Mucosa of gallbladder (tissue), 1 donor: ENCODE data around the gene HOXD11. TPM values are rescaled to one million over a fixed set of nuclear protein-coding genes. Genes with fewer than 3 reads are reported as not detected.

Experiments
- DNase-seq: peaks from one replicate; pipeline ENCODE4 v3.0.0-alpha.2; 2020; ENCODE audit warnings: low spot score
- total RNA-seq: library from RNA; stranded (reverse); gene quantifications from one replicate; pipeline ENCODE4 v1.2.1, GENCODE V29; 2021
- donor health status: DM: no; HTN: no; CAD: no.

Gene HOXD11
- total RNA-seq, 1 donor from 2014 or later: not detected

DNA sequence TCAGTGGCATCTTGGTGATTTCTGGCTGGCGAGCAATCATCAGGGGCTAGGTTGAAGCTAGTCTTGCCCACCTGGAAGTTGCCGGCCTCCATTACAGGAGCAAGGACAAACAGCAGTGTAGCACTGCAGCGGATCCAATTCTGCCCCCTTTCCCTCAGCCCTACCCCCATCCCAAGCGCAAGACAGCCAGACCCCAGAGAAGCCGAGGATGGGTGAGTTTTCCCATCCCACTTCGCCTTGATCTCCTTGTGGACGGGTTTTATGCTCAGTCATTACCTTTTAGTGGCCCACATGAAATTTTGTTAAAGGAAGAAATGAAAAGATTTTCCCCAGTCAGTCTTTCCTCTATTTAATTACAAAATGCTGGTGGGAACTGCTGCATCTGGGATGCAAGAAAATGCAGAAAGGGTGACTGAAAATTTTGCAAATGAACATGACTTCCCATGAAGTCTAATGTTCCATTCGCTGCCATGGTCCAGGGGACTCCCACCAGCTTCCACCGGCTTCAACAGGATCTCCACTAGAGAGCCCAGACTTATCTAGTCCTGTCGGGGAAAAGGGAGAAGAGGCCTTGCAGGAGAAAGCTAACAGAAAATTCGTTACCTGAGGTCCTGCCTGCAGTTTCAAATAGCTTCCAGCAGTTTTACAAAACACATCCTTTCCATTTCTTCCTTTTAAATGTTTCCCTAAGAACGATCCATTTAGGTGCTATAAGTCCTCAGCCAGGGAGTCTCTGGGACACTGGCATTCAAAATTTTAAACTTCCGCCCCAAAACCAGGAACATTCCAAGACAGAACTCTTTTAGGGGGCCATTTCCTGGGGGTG lies 13.5 kb downstream of the HOXD11 start:
- no peak for DNase-seq

DNA sequence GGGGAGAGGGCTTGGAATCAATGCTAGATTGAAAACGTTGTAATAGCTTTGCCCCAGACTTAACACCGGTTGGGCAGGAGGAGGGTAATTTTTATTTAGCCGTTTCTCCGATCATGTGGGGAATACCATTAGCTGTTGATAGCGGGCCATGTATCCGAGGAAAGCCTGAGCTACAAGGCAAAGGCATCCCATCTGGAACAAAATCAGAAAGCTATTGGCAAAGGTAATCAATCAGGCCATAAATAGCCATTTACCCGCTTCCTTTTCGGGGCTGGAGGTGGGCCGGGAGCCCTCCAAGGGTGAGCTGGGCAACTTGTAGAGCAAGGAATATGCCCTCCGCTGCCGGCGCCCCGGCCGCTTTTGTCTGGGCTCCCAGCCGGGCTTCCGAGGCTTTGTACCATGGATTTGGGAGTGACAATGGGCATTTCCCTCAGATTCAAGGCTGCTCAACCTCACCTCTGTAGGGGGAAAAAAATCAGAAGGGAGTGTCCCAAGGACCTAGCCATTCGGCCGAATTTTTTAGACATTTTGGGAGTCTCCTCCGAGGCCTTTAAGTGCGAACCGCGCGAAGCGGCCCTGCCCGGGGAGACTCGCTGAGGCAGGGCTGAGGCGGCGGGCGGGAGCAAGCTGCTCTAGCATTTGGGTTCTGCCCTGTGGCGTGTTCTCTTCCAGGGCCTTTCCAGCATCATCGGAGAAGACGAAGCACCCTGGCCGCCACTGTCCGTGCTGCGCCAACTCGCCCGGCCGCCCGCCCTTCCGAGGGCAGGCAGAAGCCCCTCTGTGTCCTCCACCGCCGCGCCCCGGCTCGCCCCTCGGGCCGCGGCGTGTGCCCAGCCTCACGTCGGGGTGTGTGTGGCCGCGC lies 14.3 kb downstream of the HOXD11 start:
- DNase-seq: no peak

DNA sequence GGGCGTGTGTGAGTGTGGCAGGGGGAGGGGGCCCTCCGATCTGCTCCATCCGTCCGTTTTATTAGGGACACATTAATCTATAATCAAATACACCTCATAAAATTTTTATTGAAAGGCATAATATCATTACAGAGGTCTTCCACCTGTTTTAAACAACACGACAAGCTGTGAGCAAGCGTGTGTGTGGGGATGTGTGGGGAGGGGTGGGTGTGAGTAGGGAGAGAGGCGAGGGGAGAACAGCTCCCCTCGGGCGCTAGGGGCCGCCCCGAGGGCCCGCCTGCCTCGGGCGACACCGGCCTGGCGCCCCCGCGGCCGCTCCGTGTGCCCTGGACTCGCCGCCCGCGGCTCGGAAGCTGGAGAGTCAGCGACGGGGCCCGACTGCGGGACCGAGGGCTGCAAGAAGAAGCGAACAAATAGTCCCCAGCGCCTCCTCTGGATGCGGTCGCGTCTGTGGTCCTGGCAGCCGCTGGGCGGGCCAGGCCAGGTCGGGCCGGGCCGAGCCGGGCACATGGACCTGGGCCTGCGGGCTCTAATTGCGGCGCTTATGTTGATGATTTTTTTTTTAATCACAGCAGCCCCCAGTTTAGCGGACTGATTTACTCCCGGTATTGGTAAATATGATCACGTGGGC lies 15.1 kb downstream of the HOXD11 start:
- DNase-seq: no peak

DNA sequence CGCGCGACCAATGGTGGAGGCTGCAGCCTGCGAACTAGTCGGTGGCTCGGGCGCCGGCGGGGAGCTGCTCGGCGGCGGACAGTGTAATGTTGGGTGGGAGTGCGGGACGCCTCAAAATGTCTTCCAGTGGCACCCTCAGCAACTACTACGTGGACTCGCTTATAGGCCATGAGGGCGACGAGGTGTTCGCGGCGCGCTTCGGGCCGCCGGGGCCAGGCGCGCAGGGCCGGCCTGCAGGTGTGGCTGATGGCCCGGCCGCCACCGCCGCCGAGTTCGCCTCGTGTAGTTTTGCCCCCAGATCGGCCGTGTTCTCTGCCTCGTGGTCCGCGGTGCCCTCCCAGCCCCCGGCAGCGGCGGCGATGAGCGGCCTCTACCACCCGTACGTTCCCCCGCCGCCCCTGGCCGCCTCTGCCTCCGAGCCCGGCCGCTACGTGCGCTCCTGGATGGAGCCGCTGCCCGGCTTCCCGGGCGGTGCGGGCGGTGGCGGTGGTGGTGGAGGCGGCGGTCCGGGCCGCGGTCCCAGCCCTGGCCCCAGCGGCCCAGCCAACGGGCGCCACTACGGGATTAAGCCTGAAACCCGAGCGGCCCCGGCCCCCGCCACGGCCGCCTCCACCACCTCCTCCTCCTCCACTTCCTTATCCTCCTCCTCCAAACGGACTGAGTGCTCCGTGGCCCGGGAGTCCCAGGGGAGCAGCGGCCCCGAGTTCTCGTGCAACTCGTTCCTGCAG lies 15.8 kb downstream of the HOXD11 start, which contains the start of gene HOXD9:
Gene HOXD9, plus strand, starts transcription at position 37 of the 728 bp plus-strand sequence. Its CDS starts 50 bp downstream, at position 87.
- no peak for DNase-seq

DNA sequence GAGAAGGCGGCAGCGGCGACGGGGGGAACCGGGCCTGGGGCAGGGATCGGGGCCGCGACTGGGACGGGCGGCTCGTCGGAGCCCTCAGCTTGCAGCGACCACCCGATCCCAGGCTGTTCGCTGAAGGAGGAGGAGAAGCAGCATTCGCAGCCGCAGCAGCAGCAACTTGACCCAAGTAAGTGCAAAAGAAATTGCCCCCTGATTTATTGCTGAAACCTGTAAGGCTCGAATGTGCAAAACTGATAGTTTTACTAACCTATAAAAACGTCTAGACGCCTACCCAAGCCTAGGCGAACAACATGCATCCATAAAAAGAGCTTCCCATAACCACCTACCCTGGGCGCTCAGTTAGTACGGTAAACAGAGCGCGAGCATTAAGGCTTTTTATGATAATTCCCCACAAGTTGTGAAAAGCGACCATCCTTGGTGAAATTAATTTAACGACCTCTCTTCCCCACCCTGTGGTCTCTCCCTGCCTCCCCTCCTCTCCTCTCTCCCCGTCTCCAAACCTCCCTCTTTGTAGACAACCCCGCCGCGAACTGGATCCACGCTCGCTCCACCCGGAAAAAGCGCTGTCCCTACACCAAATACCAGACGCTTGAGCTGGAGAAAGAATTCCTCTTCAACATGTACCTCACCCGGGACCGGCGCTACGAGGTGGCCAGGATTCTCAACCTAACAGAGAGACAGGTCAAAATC lies 16.5 kb downstream of the HOXD11 start:
- no peak for DNase-seq

DNA sequence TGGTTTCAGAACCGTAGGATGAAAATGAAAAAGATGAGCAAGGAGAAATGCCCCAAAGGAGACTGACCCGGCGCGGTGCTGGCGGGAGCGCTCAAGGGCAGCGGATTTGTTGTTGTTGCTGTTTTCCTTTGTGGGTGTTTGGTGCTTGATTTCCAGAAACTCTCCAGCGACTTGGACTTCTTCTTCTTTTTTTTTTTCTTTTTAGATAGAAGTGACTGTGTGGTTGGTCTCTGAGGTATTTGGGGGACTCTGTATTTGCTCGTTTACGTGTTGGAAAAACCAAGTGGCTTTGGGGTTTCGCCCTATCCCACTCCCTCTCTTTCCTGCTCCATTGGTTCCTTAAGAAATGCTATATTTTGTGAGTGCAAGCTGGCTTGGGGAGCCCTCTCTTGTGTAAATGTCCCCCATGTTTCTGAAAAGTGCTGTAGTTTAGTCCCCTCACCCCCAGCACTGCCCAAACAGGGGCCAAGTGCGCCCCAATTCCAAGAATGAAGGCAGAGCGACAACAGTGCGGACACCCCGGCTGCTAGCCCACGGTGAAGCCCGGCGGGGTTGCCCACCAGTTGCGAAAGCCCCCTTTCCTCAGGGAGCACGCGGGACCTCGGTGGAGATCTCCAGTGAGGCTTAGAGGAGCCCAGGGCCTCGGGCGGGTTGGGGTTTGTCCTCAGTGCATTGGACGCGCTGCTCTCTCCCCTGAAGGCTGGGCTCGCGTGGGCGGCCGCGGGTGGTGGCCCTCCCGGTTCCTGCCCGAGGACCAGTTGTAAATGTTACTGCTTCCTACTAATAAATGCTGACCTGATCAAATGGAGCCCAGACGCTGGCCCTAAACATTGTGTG lies 17.2 kb downstream of the HOXD11 start:
- DNase-seq: no peak

DNA sequence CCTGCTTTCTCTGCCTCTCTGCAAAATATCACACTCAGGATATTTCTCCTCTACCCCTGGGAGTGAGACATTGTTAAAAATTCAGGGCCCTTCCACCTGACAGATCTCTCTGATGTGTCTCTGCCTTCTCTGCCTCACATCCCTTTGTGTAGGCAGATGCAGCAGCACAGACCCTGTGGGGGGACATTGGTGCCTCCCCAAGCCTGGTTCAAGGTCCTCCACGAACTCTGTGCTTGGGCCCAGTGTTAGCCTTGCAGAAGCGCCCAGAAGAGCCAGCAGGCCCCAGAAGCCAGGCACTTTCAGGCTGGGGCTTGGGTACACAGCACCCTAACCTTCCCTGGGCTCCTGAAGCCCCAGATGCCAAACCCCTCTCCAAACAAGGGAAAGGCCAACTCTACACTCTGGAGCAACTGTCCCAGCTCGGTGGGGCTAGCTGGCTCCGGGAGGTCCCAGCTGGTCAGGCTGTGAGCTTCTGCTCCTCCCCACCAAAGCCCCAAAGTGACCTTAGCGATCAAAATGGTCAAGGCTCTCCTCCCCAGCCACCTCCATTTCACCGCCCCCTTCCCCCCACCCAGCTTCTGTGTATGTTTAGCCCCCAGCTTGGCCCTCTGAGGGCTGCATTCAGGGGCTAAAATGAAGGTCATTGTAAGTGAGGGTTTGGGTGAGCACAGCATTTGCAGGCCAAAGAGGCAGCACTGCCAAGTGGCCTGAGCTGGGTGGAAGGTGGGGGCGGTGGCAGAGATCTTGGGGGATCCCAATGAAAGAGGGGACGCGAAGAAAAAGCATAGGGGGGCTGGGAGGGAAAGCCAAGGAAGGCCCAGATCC lies 18.1 kb downstream of the HOXD11 start:
- DNase-seq: no peak

DNA sequence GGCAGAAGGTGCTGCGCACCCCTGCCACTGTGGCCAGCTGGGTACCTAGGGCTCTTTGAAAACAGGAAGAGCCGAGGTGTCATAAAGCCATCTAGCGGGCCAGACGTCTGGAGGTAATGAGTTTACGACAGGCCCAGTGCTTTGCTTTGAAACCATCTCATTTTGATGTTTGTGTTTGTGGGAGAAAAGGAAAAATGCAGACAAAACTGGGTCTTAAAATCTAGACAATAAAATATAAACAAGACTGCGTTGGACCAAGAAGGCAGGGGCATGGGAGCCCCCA lies 18.6 kb downstream of the HOXD11 start:
- no peak for DNase-seq

DNA sequence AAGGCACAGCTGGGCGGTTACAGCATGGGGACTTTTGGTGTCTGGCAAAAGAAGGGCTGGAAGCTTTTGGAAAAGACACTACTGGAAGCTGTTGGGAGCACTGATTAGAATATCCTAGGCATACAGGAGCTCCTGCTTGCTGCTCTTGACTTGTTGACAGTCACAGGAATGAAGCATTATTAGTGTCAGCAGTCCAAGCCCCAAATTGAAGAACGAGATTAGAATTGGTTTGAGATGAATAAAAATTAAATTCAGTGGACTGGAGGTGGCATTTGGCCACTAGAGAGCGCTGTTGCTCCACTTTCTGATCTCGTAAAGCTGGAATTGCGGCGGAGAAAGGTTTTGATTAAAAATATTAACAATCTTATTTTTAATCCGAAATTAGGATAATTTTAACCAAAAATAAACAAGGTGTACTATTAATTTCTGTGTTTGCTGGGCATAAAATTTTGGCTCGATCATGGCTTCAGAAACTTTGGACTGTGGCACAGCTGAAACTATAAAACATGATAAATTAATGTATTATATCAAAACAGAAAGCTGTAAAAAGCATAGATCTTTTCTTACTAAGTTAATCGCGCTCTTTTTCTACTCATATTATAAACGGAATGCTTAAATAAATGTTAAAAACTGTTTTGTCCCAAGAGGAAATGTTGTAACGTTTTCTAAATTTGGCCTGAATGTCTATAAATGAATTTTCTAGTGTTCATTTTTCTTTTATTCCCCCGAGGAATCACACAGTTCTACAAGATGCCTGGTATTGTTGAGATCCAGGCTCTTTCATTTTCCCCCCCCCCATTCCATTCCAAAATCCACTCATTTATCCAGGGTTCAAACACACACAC lies 20.1 kb downstream of the HOXD11 start:
- DNase-seq: peak; percentile 73

DNA sequence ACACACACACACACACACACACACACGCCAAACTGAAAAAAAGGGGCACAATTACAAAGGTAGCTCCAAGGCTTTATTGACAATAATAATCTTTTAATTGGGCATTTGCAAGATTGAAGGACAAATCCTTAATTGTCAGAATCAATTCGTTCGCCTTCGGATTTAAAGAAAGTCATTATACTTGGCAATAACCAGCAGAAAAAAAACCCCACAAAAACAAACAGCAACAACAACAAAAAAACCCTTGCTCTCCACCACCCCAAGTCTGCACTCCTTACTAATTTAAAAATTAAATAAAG lies 20.6 kb downstream of the HOXD11 start:
- no peak for DNase-seq

DNA sequence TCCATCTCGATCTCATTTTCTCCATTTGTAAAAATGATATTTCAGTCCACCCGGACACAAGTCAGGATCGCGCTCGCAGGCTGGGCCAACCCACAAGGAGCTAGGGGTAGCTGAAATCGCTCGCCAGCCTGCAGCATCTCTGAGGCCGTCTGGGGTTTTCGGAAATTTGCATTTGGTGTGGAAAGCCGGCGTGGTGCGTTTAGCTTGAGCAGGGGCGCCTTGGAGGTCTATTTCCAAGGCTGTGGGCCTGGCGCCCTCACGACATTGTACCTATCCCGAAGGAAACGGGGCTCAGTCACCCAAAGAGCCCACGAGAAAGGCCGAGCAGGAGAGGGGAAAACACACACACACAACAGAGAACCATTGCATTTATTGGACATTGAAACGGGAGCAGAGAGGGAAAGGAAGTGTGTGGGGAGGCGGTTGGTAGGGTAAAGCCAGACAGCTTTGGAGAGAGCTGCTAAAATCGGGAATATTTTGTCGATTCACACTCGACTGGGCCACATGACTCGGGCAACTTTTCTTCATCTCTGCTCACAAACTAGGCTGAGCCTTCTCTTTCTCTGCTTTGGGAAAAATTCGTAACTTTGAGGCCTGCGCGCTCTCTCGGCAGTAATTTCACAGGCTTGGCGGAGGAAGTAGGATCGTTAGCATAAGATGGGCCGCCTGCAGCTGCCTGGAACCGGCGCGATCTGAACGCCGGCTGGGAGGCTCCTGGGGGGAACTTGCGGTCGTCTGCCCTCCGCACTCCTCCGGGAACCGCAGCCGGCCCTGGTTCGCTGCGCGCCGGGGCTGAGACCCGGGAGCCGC lies 21.3 kb downstream of the HOXD11 start:
- no peak for DNase-seq

DNA sequence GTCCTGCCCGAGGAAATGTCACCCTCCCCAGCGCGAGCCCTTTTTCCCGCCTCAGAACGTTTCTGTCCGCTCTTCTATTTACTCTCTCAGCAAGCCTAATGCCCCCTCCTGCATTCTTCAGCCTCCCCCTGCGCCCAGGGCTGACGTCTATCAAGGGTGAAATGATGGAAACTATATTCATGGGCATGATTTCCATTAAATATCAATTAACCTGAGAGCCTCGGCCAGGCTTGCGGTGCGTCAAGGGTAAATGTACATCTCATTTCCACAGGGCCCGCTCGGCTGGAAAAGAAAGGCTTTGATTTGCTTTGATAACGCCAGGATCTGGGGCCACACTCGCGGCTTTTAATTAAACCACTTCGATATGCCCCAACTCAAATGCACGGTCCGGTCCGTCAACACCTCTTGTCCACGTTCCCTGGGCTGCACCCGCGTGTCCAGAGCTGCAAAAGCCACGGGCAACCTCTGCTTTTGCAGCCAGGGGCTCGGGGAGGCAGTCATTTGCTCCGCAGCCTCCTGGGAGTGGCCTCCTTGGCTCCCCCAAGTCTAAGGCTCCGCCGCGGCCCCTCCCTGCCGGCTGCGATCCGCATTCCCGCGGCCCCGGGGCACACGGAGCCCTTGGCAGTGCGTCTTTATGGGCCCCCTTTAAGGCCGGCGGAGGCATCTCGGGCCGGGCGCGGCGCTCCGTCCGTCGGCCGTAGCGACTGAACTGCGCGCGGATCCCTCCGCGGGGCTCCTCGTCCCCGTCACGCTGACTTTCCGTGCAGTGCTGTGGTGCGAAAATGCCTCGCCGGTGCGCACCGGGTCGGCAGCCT lies 22.1 kb downstream of the HOXD11 start, which contains the start of gene HOXD8:
Gene HOXD8, plus strand, starts transcription at position 724 of the 815 bp plus-strand sequence. CDS start 662 bp downstream, outside the sequence.
- DNase-seq: no peak

DNA sequence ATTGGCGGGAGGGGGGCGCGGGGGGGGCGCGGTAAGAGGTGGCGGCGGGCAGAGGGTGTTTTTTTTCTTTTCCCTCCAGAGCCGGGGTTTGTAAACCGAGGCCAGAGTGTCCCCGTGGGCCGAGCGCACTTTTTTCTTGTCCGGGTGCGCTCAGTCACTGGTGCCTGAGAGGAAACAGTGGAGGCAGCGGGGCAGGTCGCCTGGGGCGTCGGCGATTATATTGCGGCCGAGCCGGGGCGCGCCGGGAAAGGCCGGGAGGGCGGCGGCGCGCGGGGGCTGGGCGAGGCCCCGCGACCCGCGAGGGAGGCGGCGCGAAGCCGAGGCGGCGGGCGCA lies 22.7 kb downstream of the HOXD11 start:
- no peak for DNase-seq

DNA sequence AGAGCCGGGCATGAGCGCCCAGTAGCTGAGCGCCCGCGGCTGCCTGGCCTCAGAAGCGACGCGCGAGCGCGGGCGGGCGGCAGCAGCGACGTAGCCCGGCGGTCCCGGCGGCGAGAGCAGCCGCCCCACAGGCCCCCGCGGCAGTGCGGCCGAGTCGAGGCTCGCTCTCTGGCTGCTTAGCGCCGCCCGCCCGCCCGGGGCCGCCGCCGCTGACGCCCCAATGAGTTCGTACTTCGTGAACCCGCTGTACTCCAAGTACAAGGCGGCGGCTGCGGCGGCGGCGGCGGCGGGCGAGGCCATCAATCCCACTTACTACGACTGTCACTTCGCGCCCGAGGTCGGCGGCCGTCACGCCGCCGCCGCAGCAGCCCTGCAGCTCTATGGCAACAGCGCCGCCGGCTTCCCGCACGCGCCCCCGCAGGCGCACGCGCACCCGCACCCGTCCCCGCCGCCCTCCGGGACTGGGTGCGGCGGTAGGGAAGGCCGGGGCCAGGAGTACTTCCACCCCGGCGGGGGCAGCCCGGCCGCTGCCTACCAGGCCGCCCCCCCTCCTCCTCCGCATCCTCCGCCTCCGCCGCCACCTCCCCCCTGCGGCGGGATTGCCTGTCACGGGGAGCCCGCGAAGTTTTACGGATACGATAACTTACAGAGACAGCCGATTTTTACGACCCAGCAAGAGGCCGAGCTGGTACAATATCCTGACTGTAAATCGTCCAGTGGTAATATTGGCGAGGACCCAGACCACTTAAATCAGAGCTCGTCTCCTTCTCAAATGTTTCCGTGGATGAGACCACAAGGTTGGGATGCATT lies 23.3 kb downstream of the HOXD11 start:
- no peak for DNase-seq

DNA sequence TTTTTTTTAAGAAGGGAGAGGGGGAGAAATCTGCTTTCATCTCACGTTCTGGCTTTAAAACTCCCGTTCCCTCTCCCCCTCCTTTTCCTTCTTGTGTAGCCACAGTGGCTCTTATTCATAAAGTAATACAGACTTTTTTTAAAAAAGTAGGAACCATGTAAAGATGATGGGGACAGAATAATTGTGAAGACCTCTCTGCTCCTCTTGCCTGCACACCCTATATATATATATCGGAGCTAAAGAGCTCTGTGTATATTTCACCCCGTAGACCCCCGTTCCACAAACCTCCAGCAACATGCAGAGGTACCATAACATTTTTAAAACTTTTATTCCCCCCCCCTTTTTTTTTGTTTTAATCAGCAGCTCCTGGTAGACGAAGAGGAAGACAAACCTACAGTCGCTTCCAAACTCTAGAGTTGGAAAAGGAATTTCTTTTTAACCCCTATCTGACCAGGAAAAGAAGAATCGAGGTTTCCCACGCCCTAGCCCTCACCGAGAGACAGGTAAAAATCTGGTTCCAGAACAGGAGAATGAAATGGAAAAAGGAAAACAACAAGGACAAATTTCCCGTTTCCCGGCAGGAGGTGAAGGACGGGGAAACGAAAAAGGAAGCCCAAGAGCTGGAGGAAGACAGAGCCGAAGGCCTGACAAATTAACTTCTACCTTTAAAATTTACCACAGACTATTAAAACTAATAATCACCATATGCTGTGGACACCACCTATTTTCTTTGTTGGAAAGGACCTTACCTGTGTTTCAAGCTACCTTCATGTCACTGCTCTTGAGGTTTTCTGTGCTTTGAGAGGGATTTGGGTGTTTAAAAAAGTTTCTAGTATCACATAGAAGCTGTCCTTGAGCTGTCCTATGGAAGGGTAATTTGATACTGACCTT lies 24.1 kb downstream of the HOXD11 start:
- DNase-seq: no peak
